NCI-H460 (cell line): ENCODE data around the gene SMYD3. TPM values are rescaled to one million over a fixed set of nuclear protein-coding genes. Genes with fewer than 3 reads are reported as not detected.

Experiments
- DNase-seq: peaks from one replicate; pipeline ENCODE4 v3.0.0-alpha.2; 2016; ENCODE audit warnings: low read depth; ENCODE audit errors: extremely low read depth
- total RNA-seq: library from RNA; depleted of rRNA; stranded (reverse); fragments of >200 nt; shearing (Covaris generic); gene quantifications from 2 replicates; pipeline ENCODE4 v1.2.3, GENCODE V29; 2014

Gene SMYD3
- total RNA-seq, 1 experiment from 2014 or later = 348 TPM

DNA sequence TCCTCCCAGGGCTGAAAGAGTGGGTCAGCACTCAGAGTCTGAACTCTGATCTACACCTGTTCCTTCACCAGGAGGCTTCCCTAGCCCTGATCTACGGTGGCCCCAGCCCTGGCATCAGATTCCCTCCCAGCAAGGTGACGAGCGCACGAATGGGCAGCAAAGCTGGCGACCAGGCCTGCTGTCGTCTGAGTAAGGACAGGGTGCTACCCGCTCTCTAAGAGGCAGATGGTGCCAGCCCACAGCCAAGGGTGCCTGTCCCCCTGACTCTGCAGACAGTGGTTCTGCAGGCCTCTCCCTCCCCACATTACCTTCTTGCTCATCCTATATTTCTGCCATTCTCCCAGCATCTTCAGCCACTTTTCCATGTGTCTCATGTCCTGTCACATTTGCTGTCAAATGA, 10.3 kb upstream of the SMYD3 start:
- DNase-seq = no peak

- DNase-seq = no peak
Observed at GRCh38 chr1:246516126-246516525, 9.0 kb upstream of the SMYD3 start.

DNA sequence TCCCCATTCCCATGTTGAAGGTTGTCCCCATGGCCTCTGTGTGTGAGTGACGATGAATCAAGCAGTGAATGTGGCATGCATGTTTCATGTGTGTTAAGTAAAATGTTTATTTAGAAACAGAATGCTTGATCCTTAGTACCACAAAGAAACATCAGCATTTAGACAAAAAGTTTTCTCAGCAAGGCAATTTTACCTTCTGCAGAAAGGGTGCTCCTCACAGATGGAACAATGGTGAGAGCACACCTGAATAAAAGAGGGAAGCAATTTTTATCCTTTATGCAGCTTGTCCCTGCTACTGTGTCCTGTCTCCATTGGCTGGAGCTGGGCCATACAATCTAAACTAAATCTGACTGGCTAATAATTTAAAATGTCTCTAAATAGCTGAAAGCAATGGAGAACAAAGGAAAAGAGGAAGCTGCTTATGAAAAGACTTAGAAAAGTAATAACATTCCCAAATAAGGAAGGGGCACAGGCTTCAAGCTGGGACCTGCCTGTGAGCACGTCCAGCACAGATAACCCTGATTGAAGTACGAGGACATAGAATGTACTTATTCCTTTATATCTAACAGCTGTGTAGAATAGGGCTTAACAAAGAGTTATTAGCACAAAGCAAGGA, 8.4 kb upstream of the SMYD3 start:
- DNase-seq = no peak

DNA sequence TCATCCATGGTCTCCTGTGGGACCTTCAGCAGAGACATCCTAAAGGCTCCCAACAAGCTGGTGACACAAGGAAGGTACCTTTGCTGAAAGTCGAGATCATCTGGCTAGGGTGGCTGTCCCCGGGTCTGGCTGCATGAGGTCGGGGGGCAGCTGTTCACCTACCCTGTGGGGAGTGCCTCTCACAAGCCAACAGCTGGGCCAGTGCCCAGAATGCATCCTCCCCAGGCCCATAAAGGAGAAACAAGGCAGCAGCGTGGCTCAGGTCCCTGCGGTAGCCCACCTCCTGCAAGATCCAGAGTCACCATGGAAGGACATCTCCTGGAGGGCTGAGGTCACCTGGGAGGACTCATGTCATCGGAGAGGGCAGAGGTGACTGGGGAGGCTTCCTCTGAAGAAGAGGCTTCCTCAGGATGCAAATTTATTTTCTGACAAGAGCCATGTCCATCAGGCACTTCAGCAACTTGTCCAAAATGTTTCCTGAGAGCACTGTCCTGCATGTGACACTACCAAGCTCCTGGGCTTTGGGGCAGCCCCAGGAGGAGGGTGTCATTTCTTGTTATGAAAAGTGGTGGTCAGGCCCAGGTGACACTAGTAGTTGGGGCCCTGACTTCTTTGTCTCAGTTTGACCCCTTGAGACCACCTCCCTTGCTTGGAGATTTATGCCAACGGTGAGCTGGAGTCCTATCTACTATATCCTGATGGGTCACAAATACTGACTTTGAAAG, 6.7 kb upstream of the SMYD3 start:
- no peak for DNase-seq

DNA sequence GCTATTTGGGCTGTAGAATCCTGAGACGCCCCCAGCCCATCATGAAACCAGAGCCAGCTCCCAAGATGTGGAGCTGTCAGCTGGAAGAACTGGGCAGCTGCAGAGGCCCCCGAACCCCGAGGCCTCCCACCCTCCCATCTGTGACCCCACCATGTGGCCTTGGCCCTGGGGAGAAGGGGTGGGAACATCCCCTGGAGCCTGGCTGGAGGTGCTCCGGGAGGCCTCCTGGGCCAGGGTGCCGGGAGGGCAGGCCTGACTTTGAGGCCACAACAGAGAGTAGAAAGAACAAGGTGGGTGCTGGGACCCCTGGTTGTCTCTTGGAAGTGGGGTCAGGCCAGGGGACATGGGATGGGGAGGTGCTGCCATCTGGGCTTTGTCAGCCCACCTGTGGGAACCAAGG, 6.0 kb upstream of the SMYD3 start:
- no peak for DNase-seq

DNA sequence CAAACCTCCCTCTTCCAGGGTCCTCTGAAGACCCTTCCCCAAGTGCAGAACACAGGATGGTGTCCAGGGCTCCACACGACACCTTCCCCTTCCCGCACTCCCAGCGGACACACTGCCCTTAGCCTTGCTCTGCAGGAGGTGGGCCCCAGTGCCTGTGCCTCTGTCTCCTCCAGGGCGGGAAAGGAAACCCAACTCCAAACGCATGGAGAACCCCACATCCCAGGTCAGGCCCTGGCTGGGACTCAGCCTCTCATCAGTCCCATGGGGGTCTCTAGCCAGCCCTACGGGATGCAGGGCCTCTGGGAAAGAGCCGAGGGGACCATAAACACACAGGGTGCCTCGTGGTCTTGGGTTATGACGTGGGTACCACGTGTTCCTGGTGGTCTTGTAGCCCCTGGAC, 5.6 kb upstream of the SMYD3 start:
- no peak for DNase-seq

DNA sequence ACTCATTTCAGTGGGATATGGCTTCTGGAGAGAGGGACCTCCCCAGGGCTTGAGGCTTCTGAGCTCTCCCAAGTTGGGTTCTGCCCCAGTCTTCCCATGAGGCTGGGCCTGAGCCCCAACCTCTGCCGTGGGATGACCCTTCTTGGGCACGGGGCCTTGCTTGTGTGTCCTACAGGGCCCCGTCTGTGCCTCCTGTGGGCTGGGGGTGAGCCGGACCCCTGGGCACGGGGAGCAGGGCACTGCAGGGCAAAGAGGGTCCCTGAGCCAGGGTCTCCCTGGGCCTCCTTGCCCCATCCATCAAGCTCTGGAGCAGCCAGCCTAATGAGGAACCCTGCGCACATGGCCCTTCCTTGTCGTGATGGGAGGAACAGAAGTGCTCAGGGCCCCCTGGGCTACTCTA, 5.2 kb upstream of the SMYD3 start:
- DNase-seq = no peak

DNA sequence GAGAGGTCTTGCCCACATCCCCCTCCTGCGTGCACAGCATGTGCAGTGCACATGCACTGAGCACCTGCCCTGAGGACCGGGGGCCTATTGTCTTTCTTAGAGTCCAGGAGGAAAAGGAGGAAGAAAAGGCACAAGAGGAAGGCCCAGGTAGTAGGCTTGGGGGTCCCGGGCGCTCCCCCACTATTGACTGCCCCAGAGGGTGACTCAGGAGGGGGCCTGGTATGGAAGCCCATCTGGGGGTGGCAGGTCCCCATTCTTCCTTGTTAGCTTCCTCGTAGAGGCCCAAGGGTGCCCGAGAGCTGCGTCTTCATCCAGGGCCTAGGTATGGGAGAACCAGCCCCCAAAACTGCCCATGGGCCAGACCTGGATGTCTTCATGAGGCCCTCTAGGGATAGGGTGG, 4.1 kb upstream of the SMYD3 start:
- no peak for DNase-seq

DNA sequence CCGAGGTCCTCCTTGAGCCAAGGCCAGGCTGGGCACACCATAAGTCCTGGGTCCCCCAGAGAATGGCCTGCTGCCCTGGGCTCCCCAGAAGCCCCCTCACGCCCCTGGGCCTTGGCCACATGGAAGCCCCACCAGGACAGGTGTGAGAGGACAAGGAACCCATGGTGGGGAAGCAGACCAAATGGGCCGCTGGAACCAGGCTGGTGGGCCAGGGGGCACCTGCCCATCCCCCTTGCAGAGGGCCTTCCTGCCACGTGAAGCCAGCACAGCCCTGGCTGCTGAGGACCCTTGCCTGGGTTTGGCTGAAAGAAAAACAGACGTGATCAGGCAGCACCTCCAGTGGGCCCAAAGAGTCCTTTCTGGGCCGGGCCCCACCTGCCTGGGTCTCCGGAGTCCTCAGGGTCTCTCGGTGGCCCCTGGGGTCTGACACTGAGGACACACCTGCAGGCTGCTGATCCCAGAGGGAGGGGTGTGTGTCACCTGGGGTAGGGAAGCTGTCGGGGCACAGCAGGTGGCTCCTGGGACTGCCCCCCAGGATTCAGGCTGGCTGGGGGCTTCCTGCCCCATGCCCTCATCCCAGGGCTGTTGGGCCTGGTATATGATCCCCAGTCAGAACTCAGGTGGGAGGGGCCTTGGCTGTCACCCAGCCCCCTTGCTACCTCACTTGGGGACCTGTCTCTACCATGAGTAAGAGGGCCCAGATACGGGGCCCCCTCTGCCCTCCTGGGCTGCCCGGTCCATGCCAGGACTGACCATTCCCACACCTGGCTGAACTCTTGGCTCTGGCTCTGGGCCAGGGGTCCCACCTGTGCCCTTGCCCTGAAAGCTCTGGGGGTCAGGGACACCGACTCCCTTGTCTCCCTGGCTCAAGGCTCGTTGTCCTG, 3.3 kb upstream of the SMYD3 start:
- DNase-seq = no peak

GRCh38 chr1:246508897-246509688, 2.0 kb upstream of the SMYD3 start:
- no peak for DNase-seq

GRCh38 chr1:246506367-246506673, 759 bp downstream of the SMYD3 start:
- DNase-seq = no peak

DNA sequence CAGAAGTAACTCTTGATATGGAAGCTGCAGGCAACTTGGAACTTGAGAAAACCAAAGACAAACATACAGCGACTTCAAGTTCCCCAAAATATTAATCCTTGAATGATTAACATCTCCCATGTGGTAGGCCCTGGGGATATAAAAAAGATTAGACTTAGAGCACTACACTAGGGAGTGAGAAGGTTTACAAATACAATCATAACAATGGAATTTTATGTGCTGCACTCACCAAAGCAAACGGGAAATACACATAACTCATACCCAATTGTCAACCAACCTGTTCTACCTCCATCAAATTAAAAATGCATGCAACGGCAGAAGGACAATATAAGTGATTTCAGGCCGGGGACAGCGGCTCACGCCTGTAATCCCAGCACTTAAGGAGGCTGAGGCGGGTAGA, 3.7 kb downstream of the SMYD3 start:
- DNase-seq = no peak

- peak; percentile 77 for DNase-seq
Observed at GRCh38 chr1:246497331-246497915, 9.7 kb downstream of the SMYD3 start.

DNA sequence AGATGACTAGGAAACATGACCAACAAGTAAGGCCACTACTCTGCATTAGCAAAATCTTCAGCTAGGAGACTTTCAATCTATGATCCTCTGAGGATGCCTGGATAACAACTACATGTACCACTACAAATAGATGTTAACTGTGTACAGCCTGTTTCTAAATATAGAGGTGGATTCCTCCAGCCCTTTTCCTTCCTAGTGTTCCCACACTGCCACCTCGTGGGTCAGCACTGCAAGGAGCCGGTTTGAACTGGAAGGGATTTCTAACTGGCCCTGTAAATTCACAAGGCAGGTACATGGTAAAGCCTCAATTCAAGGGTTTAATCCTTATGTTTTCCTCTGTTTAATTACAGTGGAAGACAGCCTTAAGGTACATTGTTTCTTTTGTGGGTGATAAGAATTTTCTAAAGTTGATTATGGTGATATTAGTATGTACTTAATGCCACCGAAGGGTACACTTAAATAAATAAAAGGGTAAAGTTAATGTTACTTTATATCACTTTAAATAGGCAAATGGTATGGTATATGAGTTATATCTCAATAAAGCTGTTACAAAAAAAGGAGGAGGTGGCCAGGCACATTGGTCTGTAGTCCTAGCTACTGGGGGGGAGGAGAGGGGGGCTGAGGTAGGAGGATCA, 14.4 kb downstream of the SMYD3 start:
- peak; percentile 77 for DNase-seq

- DNase-seq = no peak
Observed at GRCh38 chr1:246491551-246492053, 15.5 kb downstream of the SMYD3 start.

- DNase-seq = no peak
Observed at GRCh38 chr1:246488674-246489073, 18.4 kb downstream of the SMYD3 start.

- DNase-seq = no peak
Observed at GRCh38 chr1:246483569-246483933, 23.5 kb downstream of the SMYD3 start.

- DNase-seq = no peak
Observed at GRCh38 chr1:246482805-246483568, 24.1 kb downstream of the SMYD3 start.

- DNase-seq = no peak
Observed at GRCh38 chr1:246479061-246479460, 28.0 kb downstream of the SMYD3 start.
